ENCODE data around the gene RAB7B. TPM values are rescaled to one million over a fixed set of nuclear protein-coding genes. Genes with fewer than 3 reads are reported as not detected.
"Not testable (repeated sequence)": the region's sequence is repeated elsewhere in the genome, so short reads cannot be mapped to it uniquely, and the experiment has no call there.

RAB7B gene
- total RNA-seq, 2 experiments from 2014 or later = not detected

DNA sequence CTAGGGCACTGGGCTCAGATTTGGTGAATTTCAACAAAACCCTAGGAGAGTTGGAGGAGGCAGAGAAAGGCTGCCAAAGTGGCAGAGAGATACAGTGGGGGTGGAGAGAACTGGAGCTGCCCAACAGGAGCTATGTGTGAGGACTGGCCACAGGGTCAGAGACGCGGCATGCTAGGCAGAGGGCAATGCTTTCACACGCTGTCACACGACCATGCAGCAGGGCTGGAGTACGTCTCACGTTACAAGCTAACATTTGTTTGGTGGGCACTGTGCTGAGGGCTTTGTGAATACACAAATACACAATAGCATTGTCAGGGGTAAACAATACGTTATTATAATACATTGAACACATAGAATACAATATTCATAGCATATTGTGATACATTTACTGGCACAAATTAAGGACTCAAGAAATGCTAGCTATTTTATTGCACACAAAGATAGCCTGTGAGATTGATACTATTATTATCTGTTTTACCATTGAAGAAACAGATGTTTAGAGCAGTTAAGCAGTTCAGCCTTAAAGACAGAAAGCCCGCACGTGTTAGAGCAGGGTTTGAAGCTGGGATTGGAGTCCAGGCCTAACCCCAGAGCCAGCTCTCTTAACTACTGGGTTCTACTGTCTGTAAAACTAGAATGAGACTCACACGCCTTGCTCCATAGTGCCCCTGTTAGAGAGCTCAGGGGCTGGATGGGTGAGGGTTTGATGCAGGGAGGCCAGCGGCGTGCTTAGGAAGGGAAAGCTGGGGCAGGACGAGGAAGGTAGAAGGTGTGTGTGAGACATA, 4.5 kb downstream of the RAB7B start:
- CTCF ChIA-PET (ENCODE audit: unreplicated experiment) = interaction anchor here (2.0 kb wide), 1 partner anchor 21 kb away, joined by 5 read pairs; no protein-coding TSS in a partner anchor
- intact Hi-C loops (cut with micrococcal nuclease; ENCODE audit: unreplicated experiment) = no loop called here

DNA sequence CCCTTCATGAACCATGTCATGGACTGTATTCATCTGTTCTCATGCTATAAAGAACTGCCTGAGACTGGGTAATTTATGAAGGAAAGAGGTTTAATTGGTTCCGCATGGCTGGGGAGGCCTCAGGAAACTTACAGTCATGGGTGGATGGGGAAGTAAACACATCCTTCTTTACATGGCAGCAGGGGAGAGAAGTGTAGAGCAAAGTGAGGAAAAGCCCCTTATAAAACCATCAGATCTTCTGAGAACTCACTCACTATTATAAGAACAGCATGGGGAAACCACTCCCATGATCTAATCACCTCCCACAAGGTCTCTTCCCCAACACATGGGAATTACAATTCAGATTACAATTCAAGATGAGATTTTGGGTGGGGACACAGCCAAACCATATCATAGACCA, 6.6 kb downstream of the RAB7B start:
- intact Hi-C loops (cut with micrococcal nuclease; ENCODE audit: unreplicated experiment); H3K9me2 ChIP-seq (ENCODE audit: insufficient read depth, low read length): not testable (repeated sequence)
- CTCF ChIA-PET (ENCODE audit: unreplicated experiment) = interaction anchor here (2.0 kb wide), 1 partner anchor 19 kb away, joined by 5 read pairs; no protein-coding TSS in a partner anchor

More for the DNA sequence above, 4.5 kb downstream of the RAB7B start:
- no peaks in the 10 kb centered on the region for H4K20me1 ChIP-seq (ENCODE audit: insufficient read depth, low read length)
- H3K4me2 ChIP-seq (ENCODE audit: low read length) = no peak overlapping the region
- no peaks in the 10 kb centered on the region for H3K9me2 ChIP-seq (ENCODE audit: insufficient read depth, low read length)
- H3K4me1 ChIP-seq (ENCODE audit: insufficient read depth, low read length, poor library complexity, severe bottlenecking) = no peaks in the 10 kb centered on the region
- no TSS peak for BruUV-seq (replicated peaks)
- H2AFZ ChIP-seq (ENCODE audit: low read length) = no peak overlapping the region
- no peaks in the 10 kb centered on the region for H3K79me2 ChIP-seq (ENCODE audit: insufficient read depth, low read depth, low read length)
- no peak for DNase-seq (ENCODE audit: low spot score)
- no peak overlapping the region for H3K27ac ChIP-seq (ENCODE audit: low read depth, low read length, poor library complexity, severe bottlenecking)
- H3K4me3 ChIP-seq (ENCODE audit: low read depth, low read length, poor library complexity, severe bottlenecking) = no peak overlapping the region
- H3K9me3 ChIP-seq (ENCODE audit: low read length) = no peaks in the 10 kb centered on the region
- TF ChIP-seq EZH2phosphoT487 (IDR thresholded peaks at IDR 0.05; ENCODE audit: borderline replicate concordance, low read depth, low read length) = no peak
- TF ChIP-seq, protein P1, sequence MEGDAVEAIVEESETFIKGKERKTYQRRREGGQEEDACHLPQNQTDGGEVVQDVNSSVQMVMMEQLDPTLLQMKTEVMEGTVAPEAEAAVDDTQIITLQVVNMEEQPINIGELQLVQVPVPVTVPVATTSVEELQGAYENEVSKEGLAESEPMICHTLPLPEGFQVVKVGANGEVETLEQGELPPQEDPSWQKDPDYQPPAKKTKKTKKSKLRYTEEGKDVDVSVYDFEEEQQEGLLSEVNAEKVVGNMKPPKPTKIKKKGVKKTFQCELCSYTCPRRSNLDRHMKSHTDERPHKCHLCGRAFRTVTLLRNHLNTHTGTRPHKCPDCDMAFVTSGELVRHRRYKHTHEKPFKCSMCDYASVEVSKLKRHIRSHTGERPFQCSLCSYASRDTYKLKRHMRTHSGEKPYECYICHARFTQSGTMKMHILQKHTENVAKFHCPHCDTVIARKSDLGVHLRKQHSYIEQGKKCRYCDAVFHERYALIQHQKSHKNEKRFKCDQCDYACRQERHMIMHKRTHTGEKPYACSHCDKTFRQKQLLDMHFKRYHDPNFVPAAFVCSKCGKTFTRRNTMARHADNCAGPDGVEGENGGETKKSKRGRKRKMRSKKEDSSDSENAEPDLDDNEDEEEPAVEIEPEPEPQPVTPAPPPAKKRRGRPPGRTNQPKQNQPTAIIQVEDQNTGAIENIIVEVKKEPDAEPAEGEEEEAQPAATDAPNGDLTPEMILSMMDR (conservative IDR thresholded peaks at IDR 0.05; ENCODE audit: low read length) = no peak
- H3K36me3 ChIP-seq (ENCODE audit: insufficient read depth, low read length) = no peaks in the 10 kb centered on the region
- POLR2A ChIA-PET = interaction anchor here (1.2 to 2.0 kb wide), 2 partner anchors 31 to 61 kb away, joined by 4 read pairs; no protein-coding TSS in a partner anchor

GRCh38 chr1:205994346-205994745, 8.8 kb downstream of the RAB7B start:
- Histone ChIP-seq H3K4me3 (ENCODE audit: low read depth, low read length, poor library complexity, severe bottlenecking) (no peak overlapping the region), H3K9me2 (ENCODE audit: insufficient read depth, low read length) (no peaks in the 10 kb centered on the region), H3K4me2 (ENCODE audit: low read length) (no peak overlapping the region), H3K36me3 (ENCODE audit: insufficient read depth, low read length) (no peaks in the 10 kb centered on the region), H4K20me1 (ENCODE audit: insufficient read depth, low read length) (no peaks in the 10 kb centered on the region), H3K9me3 (ENCODE audit: low read length) (no peaks in the 10 kb centered on the region), H3K4me1 (ENCODE audit: insufficient read depth, low read length, poor library complexity, severe bottlenecking) (no peaks in the 10 kb centered on the region), H3K27ac (ENCODE audit: low read depth, low read length, poor library complexity, severe bottlenecking) (no peak overlapping the region), H2AFZ (ENCODE audit: low read length) (no peak overlapping the region), H3K79me2 (ENCODE audit: insufficient read depth, low read depth, low read length) (no peaks in the 10 kb centered on the region)
- ChIA-PET POLR2A (interaction anchor here (0.6 kb wide), 1 partner anchor 633 kb away, joined by 3 read pairs; no protein-coding TSS in a partner anchor), CTCF (ENCODE audit: unreplicated experiment) (no interaction called here)
- intact Hi-C loops (cut with micrococcal nuclease; ENCODE audit: unreplicated experiment) = no loop called here
- DNase-seq (ENCODE audit: low spot score) = no peak
- no TSS peak for BruUV-seq (replicated peaks)
- TF ChIP-seq, protein P1 (conservative IDR thresholded peaks at IDR 0.05; ENCODE audit: low read length) = no peak
- no peak for TF ChIP-seq EZH2phosphoT487 (IDR thresholded peaks at IDR 0.05; ENCODE audit: borderline replicate concordance, low read depth, low read length)

More for the DNA sequence above, 6.6 kb downstream of the RAB7B start:
- H3K4me3 ChIP-seq (ENCODE audit: low read depth, low read length, poor library complexity, severe bottlenecking); H3K4me2 ChIP-seq (ENCODE audit: low read length); H3K9me3 ChIP-seq (ENCODE audit: low read length); POLR2A ChIA-PET; H3K79me2 ChIP-seq (ENCODE audit: insufficient read depth, low read depth, low read length); H3K27ac ChIP-seq (ENCODE audit: low read depth, low read length, poor library complexity, severe bottlenecking); DNase-seq (ENCODE audit: low spot score); H3K36me3 ChIP-seq (ENCODE audit: insufficient read depth, low read length); H3K4me1 ChIP-seq (ENCODE audit: insufficient read depth, low read length, poor library complexity, severe bottlenecking); H2AFZ ChIP-seq (ENCODE audit: low read length); BruUV-seq (replicated peaks); H4K20me1 ChIP-seq (ENCODE audit: insufficient read depth, low read length): not testable (repeated sequence)
